CD4-positive, alpha-beta T cell (primary cell): ENCODE results near the gene STK32C. TPM values are rescaled to one million over a fixed set of nuclear protein-coding genes. Genes with fewer than 3 reads are reported as not detected.

ENCODE experiments used
- ATAC-seq: fragments of 200-7000 bp; cut with Tn5 transposase; one replicate; pipeline ENCODE4 v1.10.0; 2022; ENCODE audit warnings: mild to moderate bottlenecking; ENCODE audit not compliant: poor library complexity
- CTCF ChIA-PET: fragments of 350-600 bp; sonication (Branson Sonifier 250); formaldehyde crosslinking; loops from one replicate; lab custom pipeline; 2021; ENCODE audit warnings: antibody characterized with exemption, inconsistent platforms; lab: Charles Lee
- POLR2A ChIA-PET: fragments of 350-600 bp; sonication (Branson Sonifier 250); formaldehyde crosslinking; loops from one replicate; lab custom pipeline; 2021; ENCODE audit warnings: antibody characterized with exemption, inconsistent platforms; lab: Charles Lee
- DNase-seq, 14 experiments: peaks; one replicate each; pipeline ENCODE4 v3.0.0-alpha.2; 2013 to 2020; ENCODE audit warnings: mixed read lengths in 2 of 14
- H3K27ac ChIP-seq, 2 donors: one replicate each; pipeline versions ENCODE4 v1.5.1 to v1.7.0; 2013; ENCODE audit warnings: low read length in 2 of 2, low read depth in 1 of 2, mild to moderate bottlenecking in 1 of 2
- H3K27me3 ChIP-seq, 2 experiments: 1 replicate in 1 of 2; 2 replicates in 1 of 2; pipeline versions ENCODE4 v1.6.1 to v1.7.0; 2013; ENCODE audit warnings: low read length in 2 of 2, control low read depth in 1 of 2, mild to moderate bottlenecking in 1 of 2, moderate library complexity in 1 of 2; ENCODE audit not compliant: insufficient read depth in 2 of 2, control insufficient read depth in 1 of 2
- H3K36me3 ChIP-seq: one replicate; pipeline ENCODE4 v1.6.1; 2013; ENCODE audit warnings: low read length, control low read depth; ENCODE audit not compliant: insufficient read depth
- H3K4me1 ChIP-seq: one replicate; pipeline ENCODE4 v1.6.1; 2013; ENCODE audit warnings: low read length, control low read depth; ENCODE audit not compliant: insufficient read depth
- H3K4me3 ChIP-seq: one replicate; pipeline ENCODE4 v1.5.1; 2013; ENCODE audit warnings: mild to moderate bottlenecking, low read length, moderate library complexity
- H3K9me3 ChIP-seq, 2 experiments: 1 replicate in 1 of 2; 2 replicates in 1 of 2; pipeline versions ENCODE4 v1.6.1 to v1.7.0; 2013; ENCODE audit warnings: low read length in 2 of 2, mild to moderate bottlenecking in 2 of 2, control low read depth in 1 of 2, moderate library complexity in 1 of 2; ENCODE audit not compliant: control insufficient read depth in 1 of 2, insufficient read depth in 1 of 2
- H3K27ac Mint-ChIP-seq: one replicate; pipeline ENCODE4 v1.8.0; 2020; ENCODE audit warnings: mixed read lengths
- H3K27me3 Mint-ChIP-seq: one replicate; pipeline ENCODE4 v1.8.0; 2021; ENCODE audit warnings: mixed read lengths
- H3K36me3 Mint-ChIP-seq: one replicate; pipeline ENCODE4 v1.8.0; 2021; ENCODE audit warnings: low read depth, mixed read lengths
- H3K4me1 Mint-ChIP-seq: one replicate; pipeline ENCODE4 v1.8.0; 2021; ENCODE audit warnings: low read depth, mixed read lengths
- H3K4me3 Mint-ChIP-seq: one replicate; pipeline ENCODE4 v1.8.0; 2020; ENCODE audit warnings: mild to moderate bottlenecking, mixed read lengths
- H3K9me3 Mint-ChIP-seq: one replicate; pipeline ENCODE4 v1.8.0; 2020; ENCODE audit warnings: mixed read lengths
- CTCF ChIP-seq: fragments of 200-600 bp; IDR thresholded peaks from one replicate; pipeline ENCODE4 v1.8.0; 2022; ENCODE audit warnings: antibody characterized with exemption, mild to moderate bottlenecking
- intact Hi-C, 2 experiments: fragments of 100-400 bp; cut with DNase I in 1 of 2; cut with micrococcal nuclease in 1 of 2; formaldehyde crosslinking; loops; one replicate each; pipeline versions ENCODE4 v1.15.1 to v1.9.0; 2023 to 2025; cut with DNase I, micrococcal nuclease
- total RNA-seq, 174 experiments: library from RNA in 2 of 174; stranded (reverse) in 2 of 174; gene quantifications; one replicate each; pipeline ENCODE4 v1.2.3 and lab custom pipeline; 2021 to 2026

The STK32C gene
- total RNA-seq, 2 experiments from 2014 or later: 4.9 to 5.2 TPM

DNA sequence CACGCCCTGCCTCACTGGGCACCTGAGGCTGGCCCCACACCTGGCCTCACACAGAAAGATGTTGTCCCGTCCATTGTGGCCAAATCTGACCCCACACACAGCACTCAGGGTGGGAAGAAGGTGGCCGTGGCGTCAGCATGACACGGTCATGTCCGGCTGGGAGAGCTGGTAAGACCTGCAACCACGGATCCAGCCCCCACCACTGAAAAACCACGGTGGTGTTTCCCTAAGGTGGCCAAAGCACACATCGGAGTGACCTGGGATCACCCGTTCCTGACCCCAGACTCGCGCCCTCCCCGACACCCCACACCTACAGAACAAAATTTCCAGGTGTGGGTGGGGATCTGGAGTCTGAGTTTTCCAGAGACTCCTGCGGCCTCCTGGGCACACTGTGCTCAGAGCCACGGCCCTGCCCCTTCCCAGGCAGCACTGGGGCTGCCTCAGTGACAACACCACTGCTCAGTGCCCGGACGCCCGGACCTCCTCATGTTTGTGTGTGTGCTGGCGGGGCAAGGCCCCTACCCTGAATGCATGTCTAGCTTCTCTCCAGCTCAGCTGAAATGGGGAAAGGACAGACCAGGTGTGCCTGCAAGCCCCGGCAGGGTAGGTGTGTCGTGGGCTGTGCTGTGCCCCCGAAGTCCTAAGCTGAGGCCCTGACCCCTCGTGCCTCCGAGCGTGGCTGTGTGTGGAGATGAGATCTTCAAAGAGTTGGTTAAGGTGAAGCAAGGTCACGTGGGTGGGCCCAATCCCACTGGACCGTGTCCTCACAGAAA lies 36.1 kb downstream of the STK32C start:
- peaks cover 0 to 4% of the 10 kb centered on the region in 2 experiments for H3K9me3 ChIP-seq
- Mint-ChIP-seq H3K9me3 (no peaks in the 10 kb centered on the region), H3K27ac (no peak overlapping the region), H3K27me3 (no peaks in the 10 kb centered on the region), H3K4me1 (peaks cover 5% of the 10 kb centered on the region), H3K4me3 (no peak overlapping the region), H3K36me3 (no peaks in the 10 kb centered on the region)
- intact Hi-C loops: no loop called here
- H3K27ac ChIP-seq: no peak overlapping the region
- POLR2A ChIA-PET: interaction anchor here (0.6 kb wide), 1 partner anchor 58 kb away, joined by 3 read pairs; no protein-coding TSS in a partner anchor
- no peaks in the 10 kb centered on the region for H3K36me3 ChIP-seq
- DNase-seq (no peak), ATAC-seq (no peak)
- CTCF ChIA-PET: no interaction called here
- no peak for TF ChIP-seq CTCF
- H3K4me3 ChIP-seq: no peak overlapping the region
- peaks cover 4% of the 10 kb centered on the region for H3K4me1 ChIP-seq
- H3K27me3 ChIP-seq: no peaks in the 10 kb centered on the region

- ChIA-PET CTCF (no interaction called here), POLR2A (no interaction called here)
- H3K27ac Mint-ChIP-seq: no peak overlapping the region
- H3K4me3 Mint-ChIP-seq: no peak overlapping the region
- ATAC-seq (no peak), DNase-seq (no peak)
- H3K4me1 Mint-ChIP-seq: peaks cover 12% of the 10 kb centered on the region
- Histone ChIP-seq H3K4me3 (no peak overlapping the region), H3K27ac (no peak overlapping the region), H3K27me3 (no peaks in the 10 kb centered on the region), H3K4me1 (peaks cover 11% of the 10 kb centered on the region), H3K9me3 (peaks cover 0 to 4% of the 10 kb centered on the region in 2 experiments), H3K36me3 (no peaks in the 10 kb centered on the region)
- no peaks in the 10 kb centered on the region for H3K9me3 Mint-ChIP-seq
- TF ChIP-seq CTCF: no peak
- no peaks in the 10 kb centered on the region for H3K27me3 Mint-ChIP-seq
- no peaks in the 10 kb centered on the region for H3K36me3 Mint-ChIP-seq
- intact Hi-C loops: no loop called here
Measured at GRCh38 chr10:132270721-132271457, 36.9 kb downstream of the STK32C start.

DNA sequence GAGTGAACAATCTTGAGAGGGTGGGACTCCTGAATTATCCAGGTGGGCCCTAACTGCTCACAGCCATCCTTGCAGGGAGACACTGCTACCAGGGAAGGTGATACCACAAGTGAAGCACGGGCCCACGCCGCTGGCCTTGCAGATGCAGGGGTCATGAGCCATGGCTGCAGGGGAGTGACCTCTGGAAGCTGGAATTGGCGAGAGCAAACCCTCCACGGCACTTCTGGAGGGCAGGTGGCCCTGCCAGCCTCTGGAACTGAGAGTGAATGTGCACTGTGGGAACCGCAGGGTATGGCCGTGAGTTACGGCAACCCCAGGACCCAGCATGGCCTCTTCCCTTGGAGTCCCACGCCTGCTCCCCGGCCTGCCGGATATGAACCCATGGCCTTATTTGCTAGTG lies 37.5 kb downstream of the STK32C start:
- no peaks in the 10 kb centered on the region for H3K36me3 Mint-ChIP-seq
- Histone ChIP-seq H3K9me3 (peaks cover 0 to 4% of the 10 kb centered on the region in 2 experiments), H3K27me3 (no peaks in the 10 kb centered on the region), H3K4me3 (no peak overlapping the region), H3K4me1 (peaks cover 11% of the 10 kb centered on the region), H3K27ac (no peak overlapping the region), H3K36me3 (no peaks in the 10 kb centered on the region)
- no peaks in the 10 kb centered on the region for H3K9me3 Mint-ChIP-seq
- no peak overlapping the region for H3K27ac Mint-ChIP-seq
- TF ChIP-seq CTCF: no peak
- peaks cover 12% of the 10 kb centered on the region for H3K4me1 Mint-ChIP-seq
- no peak overlapping the region for H3K4me3 Mint-ChIP-seq
- CTCF ChIA-PET: no interaction called here
- intact Hi-C loops: no loop called here
- POLR2A ChIA-PET: no interaction called here
- ATAC-seq (no peak), DNase-seq (no peak)
- no peaks in the 10 kb centered on the region for H3K27me3 Mint-ChIP-seq
